Fibroblast of the aortic adventitia (primary cell): ENCODE data around the gene CRYBB3. TPM values are rescaled to one million over a fixed set of nuclear protein-coding genes. Genes with fewer than 3 reads are reported as not detected.
A peak's percentile ranks its signal among the peaks of the same experiment; 100 is the strongest.
"Not testable (repeated sequence)": the region's sequence is repeated elsewhere in the genome, so short reads cannot be mapped to it uniquely, and the experiment has no call there.

Experiments
- DNase-seq: peaks from one replicate; pipeline ENCODE4 v3.0.0-alpha.2; 2010; ENCODE audit warnings: low read depth
- H3K4me3 ChIP-seq: 2 replicates; pipeline ENCODE4 v1.5.1; 2011; ENCODE audit warnings: low read depth, mild to moderate bottlenecking, control low read depth, low read length, moderate library complexity
- total RNA-seq: library from RNA; depleted of rRNA; stranded (reverse); fragments of >200 nt; gene quantifications from 2 replicates; pipeline ENCODE4 v1.2.3, GENCODE V29; 2012; ENCODE audit warnings: low replicate concordance
- TF ChIP-seq, protein P1 (sequence below): IDR thresholded peaks from 2 replicates; pipeline ENCODE4 v1.5.1; 2011; ENCODE audit warnings: mild to moderate bottlenecking, low read length, control low read depth, inconsistent platforms; ENCODE audit not compliant: insufficient read depth

CRYBB3 gene
- total RNA-seq, 1 donor: not detected

GRCh38 chr22:25176175-25176574 is 23.5 kb upstream of the CRYBB3 start:
- peak; percentile 5 for DNase-seq
- TF ChIP-seq, protein P1, sequence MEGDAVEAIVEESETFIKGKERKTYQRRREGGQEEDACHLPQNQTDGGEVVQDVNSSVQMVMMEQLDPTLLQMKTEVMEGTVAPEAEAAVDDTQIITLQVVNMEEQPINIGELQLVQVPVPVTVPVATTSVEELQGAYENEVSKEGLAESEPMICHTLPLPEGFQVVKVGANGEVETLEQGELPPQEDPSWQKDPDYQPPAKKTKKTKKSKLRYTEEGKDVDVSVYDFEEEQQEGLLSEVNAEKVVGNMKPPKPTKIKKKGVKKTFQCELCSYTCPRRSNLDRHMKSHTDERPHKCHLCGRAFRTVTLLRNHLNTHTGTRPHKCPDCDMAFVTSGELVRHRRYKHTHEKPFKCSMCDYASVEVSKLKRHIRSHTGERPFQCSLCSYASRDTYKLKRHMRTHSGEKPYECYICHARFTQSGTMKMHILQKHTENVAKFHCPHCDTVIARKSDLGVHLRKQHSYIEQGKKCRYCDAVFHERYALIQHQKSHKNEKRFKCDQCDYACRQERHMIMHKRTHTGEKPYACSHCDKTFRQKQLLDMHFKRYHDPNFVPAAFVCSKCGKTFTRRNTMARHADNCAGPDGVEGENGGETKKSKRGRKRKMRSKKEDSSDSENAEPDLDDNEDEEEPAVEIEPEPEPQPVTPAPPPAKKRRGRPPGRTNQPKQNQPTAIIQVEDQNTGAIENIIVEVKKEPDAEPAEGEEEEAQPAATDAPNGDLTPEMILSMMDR: no peak
- no peak overlapping the region for H3K4me3 ChIP-seq

- TF ChIP-seq, protein P1: no peak
- H3K4me3 ChIP-seq: no peak overlapping the region
- DNase-seq: no peak
These were observed 22.9 kb upstream of the CRYBB3 start for GRCh38 chr22:25176799-25177198.

DNA sequence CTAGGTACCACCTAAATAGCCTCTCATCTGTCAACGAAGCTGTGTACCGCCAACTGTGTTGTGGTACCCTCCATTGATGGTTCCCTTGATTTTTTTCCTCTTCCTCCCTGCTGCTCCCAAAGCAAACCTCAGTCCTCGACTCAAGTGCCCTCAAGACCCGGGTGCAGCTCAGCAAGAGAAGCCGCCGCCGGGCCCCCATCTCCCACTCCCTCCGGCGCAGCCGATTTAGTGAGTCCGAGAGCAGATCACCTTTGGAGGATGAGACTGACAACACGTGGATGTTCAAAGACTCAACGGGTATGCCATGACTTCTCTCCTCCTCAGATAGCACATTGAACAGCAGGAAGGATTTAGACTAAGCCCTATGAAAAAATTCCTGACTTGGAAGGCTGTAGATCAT is 22.4 kb upstream of the CRYBB3 start:
- TF ChIP-seq, protein P1: no peak
- no peak overlapping the region for H3K4me3 ChIP-seq
- no peak for DNase-seq

- DNase-seq: no peak
- no peak overlapping the region for H3K4me3 ChIP-seq
- TF ChIP-seq, protein P1: no peak
These were observed 21.8 kb upstream of the CRYBB3 start for GRCh38 chr22:25177895-25178294.

GRCh38 chr22:25178348-25178747 is 21.3 kb upstream of the CRYBB3 start:
- not testable (repeated sequence) for DNase-seq, H3K4me3 ChIP-seq

- not testable (repeated sequence) for DNase-seq, H3K4me3 ChIP-seq
These were observed 20.6 kb upstream of the CRYBB3 start for GRCh38 chr22:25178869-25179631.

- H3K4me3 ChIP-seq: no peak overlapping the region
- TF ChIP-seq, protein P1: no peak
- DNase-seq: peak; percentile 40
These were observed 17.2 kb upstream of the CRYBB3 start for GRCh38 chr22:25182131-25183110.
